ENCODE data around the gene ADAMTSL4.
"Not testable (repeated sequence)": the region's sequence is repeated elsewhere in the genome, so short reads cannot be mapped to it uniquely, and the experiment has no call there.

ADAMTSL4 gene

DNA sequence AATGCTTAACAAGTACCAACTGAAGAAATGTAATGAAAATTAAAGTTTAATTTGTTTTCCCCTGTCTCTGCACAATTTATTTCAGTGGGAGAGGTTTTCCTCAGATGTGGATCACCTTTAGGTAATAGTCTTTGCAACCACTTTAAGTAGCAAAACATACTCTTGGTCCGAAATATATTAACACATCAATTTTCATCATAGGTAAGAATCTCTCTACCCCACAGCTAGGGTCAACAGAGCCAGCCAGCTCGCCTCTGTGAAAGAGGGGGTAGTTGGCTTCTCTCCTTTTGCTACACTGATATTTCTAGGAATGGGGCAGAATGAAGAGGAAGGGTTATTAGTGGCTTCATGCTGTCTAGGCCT lies 55.0 kb downstream of the ADAMTSL4 start:
- peaks cover 23% of the 10 kb centered on the region for H3K36me3 Mint-ChIP-seq (ENCODE audit: low read depth)
- H3K4me1 Mint-ChIP-seq, result peaks cover 7% of the 10 kb centered on the region
- H3K4me3 Mint-ChIP-seq, result no peak overlapping the region
- H3K27ac Mint-ChIP-seq, result peak overlapping the region; percentile 80 to 93 (median 88)
- H3K27me3 Mint-ChIP-seq (ENCODE audit: low read depth), result no peaks in the 10 kb centered on the region
- TF ChIP-seq, protein P1, sequence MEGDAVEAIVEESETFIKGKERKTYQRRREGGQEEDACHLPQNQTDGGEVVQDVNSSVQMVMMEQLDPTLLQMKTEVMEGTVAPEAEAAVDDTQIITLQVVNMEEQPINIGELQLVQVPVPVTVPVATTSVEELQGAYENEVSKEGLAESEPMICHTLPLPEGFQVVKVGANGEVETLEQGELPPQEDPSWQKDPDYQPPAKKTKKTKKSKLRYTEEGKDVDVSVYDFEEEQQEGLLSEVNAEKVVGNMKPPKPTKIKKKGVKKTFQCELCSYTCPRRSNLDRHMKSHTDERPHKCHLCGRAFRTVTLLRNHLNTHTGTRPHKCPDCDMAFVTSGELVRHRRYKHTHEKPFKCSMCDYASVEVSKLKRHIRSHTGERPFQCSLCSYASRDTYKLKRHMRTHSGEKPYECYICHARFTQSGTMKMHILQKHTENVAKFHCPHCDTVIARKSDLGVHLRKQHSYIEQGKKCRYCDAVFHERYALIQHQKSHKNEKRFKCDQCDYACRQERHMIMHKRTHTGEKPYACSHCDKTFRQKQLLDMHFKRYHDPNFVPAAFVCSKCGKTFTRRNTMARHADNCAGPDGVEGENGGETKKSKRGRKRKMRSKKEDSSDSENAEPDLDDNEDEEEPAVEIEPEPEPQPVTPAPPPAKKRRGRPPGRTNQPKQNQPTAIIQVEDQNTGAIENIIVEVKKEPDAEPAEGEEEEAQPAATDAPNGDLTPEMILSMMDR (IDR thresholded peaks at IDR 0.05; ENCODE audit: unreplicated experiment in 3 of 3), result no peak
- no peaks in the 10 kb centered on the region for H3K9me3 Mint-ChIP-seq

DNA sequence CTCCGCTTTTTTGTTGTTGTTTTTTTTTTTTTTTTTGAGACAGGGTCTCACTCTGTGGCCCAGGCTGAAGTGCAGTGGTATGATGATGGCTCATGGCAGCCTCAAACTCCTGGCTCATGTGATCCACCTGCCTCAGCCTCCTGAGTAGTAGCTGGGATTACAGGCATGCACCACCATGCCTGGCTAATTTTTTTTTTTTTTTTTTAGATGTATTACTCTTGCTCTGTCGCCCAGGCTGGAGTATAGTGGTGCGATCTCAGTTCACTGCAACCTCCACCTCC lies 56.2 kb downstream of the ADAMTSL4 start:
- Mint-ChIP-seq H3K4me1 (peaks cover 13% of the 10 kb centered on the region), H3K36me3 (ENCODE audit: low read depth) (peaks cover 13% of the 10 kb centered on the region)
- not testable (repeated sequence) for H3K27ac Mint-ChIP-seq; H3K4me3 Mint-ChIP-seq; H3K27me3 Mint-ChIP-seq (ENCODE audit: low read depth); H3K9me3 Mint-ChIP-seq

DNA sequence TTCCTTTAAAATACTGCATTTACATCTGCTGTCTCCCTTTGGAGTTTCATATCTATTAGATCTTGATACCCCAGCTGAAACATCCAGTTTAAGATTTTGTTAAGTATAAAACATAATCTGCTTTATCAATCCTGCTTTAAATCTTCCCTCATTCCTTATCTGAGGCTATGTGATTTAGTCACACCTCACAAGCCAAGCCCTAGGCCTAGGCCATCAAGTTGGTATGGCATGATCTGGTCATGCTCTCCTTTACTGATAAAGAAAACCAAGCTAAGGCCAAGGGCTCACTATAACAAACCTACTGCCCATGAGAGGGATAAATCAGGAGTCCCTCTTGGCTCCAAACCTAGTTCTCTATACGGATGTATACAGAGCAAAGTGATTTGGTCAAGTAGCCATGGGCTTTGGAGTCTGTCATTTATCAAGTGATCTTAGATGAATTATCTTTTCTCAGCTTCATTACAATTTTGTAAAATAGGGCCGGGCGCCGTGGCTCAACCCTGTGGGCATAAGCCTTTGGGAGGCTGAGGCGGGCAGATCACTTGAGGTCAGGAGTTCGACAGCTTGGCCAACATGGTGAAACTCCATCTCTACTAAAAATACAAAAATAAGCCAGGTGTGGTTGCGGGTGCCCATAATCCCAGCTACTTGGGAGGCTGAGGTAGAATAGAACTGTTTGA lies 57.4 kb downstream of the ADAMTSL4 start:
- Mint-ChIP-seq H3K27ac (no peak overlapping the region), H3K27me3 (ENCODE audit: low read depth) (no peaks in the 10 kb centered on the region), H3K4me1 (peaks cover 13% of the 10 kb centered on the region), H3K36me3 (ENCODE audit: low read depth) (peaks cover 17% of the 10 kb centered on the region), H3K4me3 (no peak overlapping the region), H3K9me3 (no peaks in the 10 kb centered on the region)
- TF ChIP-seq, protein P1 (IDR thresholded peaks at IDR 0.05; ENCODE audit: unreplicated experiment in 3 of 3), result no peak

DNA sequence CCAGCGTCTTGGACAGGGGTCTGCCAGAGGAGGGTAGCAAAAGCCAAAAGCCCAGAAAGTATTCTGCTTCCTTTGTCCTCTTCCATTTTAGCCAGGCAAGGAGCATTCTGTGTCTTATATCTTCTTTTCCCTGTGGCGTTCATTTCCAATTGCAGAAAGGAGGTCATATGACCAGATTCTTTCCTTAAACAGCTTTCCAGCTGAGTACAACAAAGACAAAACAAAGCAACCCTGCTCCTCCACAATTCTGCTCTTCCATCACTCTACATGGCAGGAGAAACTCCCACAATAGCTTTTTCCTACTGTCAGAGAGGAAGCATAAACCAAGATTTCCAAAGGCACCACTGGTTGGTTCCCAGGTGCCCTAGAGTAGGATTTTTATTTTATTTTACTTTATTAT lies 60.5 kb downstream of the ADAMTSL4 start:
- Mint-ChIP-seq H3K27ac (peak overlapping the region; percentile 86 to 94 (median 90)), H3K36me3 (ENCODE audit: low read depth) (peaks cover 21% of the 10 kb centered on the region), H3K4me3 (no peak overlapping the region), H3K4me1 (peaks cover 6% of the 10 kb centered on the region), H3K9me3 (no peaks in the 10 kb centered on the region), H3K27me3 (ENCODE audit: low read depth) (no peaks in the 10 kb centered on the region)
- TF ChIP-seq, protein P1 (IDR thresholded peaks at IDR 0.05; ENCODE audit: unreplicated experiment in 3 of 3), result no peak
